Spleen (tissue), 7 donors: Measurements from ENCODE around the gene NUP160.

Experiments
- POLR2A ChIP-seq, 3 donors: fragments of 450-650 bp; IDR thresholded peaks; one replicate each; pipeline ENCODE4 v1.5.1; 2017; ENCODE audit warnings: antibody characterized with exemption in 3 of 3, mild to moderate bottlenecking in 1 of 3
- POLR2AphosphoS5 ChIP-seq, 3 donors: sonication (generic); formaldehyde crosslinking; IDR thresholded peaks; one replicate each; pipeline ENCODE4 v1.5.1; 2017; ENCODE audit warnings: antibody characterized with exemption in 3 of 3
- TF ChIP-seq, protein P1 (sequence below), 11 experiments: fragments of 200-600 bp in 7 of 11; fragments of 450-650 bp in 4 of 11; sonication (generic) in 4 of 11; IDR thresholded peaks in 8 of 11; conservative IDR thresholded peaks in 3 of 11; 1 replicate in 7 of 11; 2 replicates in 4 of 11; pipeline versions ENCODE4 v1.4.0 to v1.8.0; 2016 to 2021; ENCODE audit warnings: antibody characterized with exemption in 11 of 11, inconsistent platforms in 4 of 11, mild to moderate bottlenecking in 1 of 11
- donor health status: DM: no; HTN: no; CAD: no; lungs with moderate emphysema.
- donor health status: DM: no; HTN: no; CAD: no.
- donor health status: DM: no; HTN: no; CAD: no.

- TF ChIP-seq POLR2A (IDR thresholded peaks at IDR 0.05) (no peak), POLR2AphosphoS5 (IDR thresholded peaks at IDR 0.05) (no peak)
- TF ChIP-seq, protein P1, sequence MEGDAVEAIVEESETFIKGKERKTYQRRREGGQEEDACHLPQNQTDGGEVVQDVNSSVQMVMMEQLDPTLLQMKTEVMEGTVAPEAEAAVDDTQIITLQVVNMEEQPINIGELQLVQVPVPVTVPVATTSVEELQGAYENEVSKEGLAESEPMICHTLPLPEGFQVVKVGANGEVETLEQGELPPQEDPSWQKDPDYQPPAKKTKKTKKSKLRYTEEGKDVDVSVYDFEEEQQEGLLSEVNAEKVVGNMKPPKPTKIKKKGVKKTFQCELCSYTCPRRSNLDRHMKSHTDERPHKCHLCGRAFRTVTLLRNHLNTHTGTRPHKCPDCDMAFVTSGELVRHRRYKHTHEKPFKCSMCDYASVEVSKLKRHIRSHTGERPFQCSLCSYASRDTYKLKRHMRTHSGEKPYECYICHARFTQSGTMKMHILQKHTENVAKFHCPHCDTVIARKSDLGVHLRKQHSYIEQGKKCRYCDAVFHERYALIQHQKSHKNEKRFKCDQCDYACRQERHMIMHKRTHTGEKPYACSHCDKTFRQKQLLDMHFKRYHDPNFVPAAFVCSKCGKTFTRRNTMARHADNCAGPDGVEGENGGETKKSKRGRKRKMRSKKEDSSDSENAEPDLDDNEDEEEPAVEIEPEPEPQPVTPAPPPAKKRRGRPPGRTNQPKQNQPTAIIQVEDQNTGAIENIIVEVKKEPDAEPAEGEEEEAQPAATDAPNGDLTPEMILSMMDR (IDR thresholded peaks at IDR 0.05 in 8 of 11, conservative IDR thresholded peaks at IDR 0.05 in 3 of 11): no peak
Observed at GRCh38 chr11:47891886-47892285, 43.7 kb upstream of the NUP160 start.
